GM12873 (cell line): ENCODE results near the gene CASP8.

Source experiments
- CTCF ChIP-seq: IDR thresholded peaks from 2 replicates; pipeline ENCODE4 v1.5.1; 2012; ENCODE audit warnings: low read depth, mild to moderate bottlenecking, moderate library complexity, low read length, control low read depth; ENCODE audit not compliant: insufficient read depth; ENCODE audit errors: missing control alignments

Gene CASP8

DNA sequence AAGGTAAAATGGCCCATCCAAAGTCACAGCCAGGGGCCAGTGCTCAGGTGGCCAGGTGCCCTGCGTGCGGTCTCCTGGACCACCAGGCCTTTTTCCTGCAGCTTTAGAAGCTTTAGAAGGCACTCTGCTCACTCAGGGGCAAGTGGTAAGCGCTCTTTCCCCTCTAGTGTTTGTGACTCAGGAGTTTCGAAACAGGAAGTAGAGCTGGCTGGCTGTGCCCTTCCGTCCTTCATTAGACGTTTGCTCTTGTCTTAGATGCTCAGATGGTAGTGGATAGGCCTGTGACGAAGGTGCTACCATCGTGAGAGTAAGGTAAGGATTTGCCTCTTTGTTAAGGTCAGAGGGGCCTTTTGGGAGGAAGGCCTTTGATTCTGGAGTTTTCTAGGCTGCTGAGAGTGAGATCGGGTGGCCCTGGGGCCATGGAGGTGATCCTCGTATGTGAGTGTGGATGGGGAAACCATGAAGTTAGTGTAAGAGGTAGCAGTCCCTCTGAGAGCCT lies at the start of gene CASP8:
Gene CASP8 (plus strand): TSS at position 235 of the 499 bp plus-strand sequence. CDS start 5,951 bp downstream, outside the sequence.
- no peak for TF ChIP-seq CTCF

GRCh38 chr2:201215963-201216362 lies 44.4 kb upstream of the CASP8 start:
- TF ChIP-seq CTCF, result no peak

DNA sequence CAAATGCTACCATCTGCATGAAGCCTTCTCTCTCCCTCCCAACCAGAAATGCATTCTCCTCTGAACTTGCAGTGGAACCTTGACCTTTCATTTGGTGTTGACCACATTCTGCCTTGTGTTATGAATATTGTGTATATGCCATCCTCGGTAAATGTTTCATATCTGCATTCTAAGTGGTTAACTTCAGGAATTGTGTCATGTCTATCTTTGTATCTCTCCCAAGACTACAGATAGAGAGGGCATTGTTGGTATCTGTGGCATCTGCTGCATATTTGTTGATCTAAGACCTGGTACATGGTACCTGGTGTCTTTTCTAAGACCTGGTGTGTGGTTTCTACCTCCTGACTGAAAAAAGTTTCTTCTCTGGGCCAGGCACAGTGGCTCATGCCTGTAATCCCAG lies 43.4 kb upstream of the CASP8 start:
- TF ChIP-seq CTCF, result no peak

- TF ChIP-seq CTCF, result no peak
These were observed 41.6 kb upstream of the CASP8 start for GRCh38 chr2:201218780-201219179.

DNA sequence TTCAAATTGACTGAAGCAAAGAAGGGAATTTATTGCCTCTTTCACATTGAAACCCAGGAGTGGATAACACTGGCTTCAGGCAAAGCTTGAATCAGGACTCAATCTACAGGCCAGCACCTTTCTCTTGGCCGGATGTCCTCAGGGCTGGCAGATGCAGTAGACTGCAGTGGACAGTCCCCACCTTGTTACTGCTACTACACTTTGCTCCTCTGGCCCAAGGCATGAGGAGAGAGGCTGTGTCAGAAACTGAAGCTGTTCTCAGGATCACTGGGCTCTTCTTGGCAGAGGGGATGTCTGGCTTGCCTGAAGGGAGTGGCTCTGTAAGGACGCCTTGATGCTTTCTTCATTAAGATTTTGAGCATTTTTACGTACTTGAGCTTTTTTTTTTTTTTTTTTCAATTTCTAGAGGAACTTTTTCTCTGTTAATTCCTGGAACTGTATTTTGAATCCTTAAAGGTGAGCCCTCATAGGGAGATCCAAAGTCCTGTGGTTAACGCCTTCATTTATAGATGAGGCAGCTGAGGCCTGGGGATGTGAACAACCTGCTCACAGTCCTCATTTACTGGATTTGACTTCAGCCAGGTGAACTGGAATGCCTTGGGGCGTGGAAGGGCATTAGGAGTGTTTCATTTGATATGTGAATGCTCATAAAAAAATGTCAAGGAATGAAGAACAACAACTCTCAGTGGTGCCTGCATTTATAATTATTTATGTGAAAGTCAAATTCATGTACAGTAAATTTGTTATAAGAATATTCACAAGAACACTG lies 40.8 kb upstream of the CASP8 start:
- no peak for TF ChIP-seq CTCF

DNA sequence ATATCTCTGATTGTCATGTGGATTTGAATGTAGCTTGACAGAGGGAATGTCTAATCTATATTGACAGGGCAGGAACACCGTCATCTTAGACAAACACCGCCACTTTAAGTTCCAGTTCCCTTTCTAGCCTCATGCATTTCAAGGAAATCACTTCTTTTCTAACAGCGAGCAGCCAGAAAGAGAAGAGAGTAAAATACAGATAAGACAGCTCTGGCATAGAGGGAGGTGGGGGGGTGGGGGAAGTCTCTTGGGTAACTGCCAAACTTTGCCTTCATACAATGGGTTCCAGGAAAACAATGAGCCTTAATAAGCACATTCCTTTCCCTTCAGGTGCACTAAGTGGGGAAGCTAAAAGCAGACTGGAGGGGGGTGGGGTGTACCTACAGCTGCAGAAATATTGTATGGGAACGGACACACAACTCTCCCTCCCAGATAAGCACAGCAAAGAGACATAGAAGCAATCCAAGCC lies 40.2 kb upstream of the CASP8 start:
- no peak for TF ChIP-seq CTCF

- TF ChIP-seq CTCF, result no peak
These were observed 37.0 kb upstream of the CASP8 start for GRCh38 chr2:201223089-201224073.
